HG03457 (cell line): Measurements from ENCODE around the gene PIK3R5.

Experiments
- ATAC-seq: cut with Tn5 transposase; IDR thresholded peaks from one replicate; pipeline ENCODE4 v1.9.1; 2021; ENCODE audit warnings: moderate number of reproducible peaks; ENCODE audit not compliant: unreplicated experiment

Gene PIK3R5

GRCh38 chr17:8900626-8901585 is 64.6 kb downstream of the PIK3R5 start:
- no peak for ATAC-seq

DNA sequence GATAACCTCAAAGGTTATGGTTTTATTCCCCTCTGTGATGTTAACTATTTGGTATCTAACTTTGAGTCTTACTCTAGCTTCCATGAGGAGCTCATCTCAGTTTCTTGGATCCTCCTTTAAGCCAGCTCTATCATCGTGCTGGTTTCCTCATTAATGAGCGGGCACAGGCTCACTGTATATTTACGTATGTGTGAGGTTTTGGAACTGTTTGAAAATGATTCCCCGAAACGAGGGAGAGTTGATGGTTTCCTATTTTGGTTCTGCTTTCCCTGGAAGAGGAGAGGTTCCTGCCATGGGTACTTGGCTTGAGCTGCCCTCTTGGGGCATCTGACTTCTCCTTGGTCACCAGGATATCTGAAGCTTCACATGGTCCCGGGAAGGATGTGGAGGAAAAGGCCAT is 65.3 kb downstream of the PIK3R5 start:
- ATAC-seq, result no peak

DNA sequence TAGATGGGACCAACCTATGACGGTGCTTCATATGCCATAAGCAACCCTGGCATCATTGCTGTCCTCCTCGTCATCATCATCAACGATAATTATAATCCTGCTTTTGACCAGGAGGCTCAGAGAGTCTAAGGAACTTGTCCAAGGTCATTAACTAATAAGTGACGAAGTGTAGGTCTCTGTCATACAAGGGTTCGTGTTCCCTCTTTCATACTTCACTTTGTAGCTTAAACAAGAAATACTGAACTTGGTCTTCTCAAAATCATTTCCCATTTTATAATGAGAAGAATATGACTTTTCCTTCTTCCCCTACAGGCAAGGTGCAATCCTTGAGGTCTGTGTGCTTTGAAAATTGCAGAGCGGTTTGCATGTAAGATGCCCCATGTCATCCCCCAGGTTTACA is 66.9 kb downstream of the PIK3R5 start:
- no peak for ATAC-seq

GRCh38 chr17:8898126-8898525 is 67.4 kb downstream of the PIK3R5 start:
- no peak for ATAC-seq

GRCh38 chr17:8896641-8897635 is 68.6 kb downstream of the PIK3R5 start:
- ATAC-seq, result no peak

DNA sequence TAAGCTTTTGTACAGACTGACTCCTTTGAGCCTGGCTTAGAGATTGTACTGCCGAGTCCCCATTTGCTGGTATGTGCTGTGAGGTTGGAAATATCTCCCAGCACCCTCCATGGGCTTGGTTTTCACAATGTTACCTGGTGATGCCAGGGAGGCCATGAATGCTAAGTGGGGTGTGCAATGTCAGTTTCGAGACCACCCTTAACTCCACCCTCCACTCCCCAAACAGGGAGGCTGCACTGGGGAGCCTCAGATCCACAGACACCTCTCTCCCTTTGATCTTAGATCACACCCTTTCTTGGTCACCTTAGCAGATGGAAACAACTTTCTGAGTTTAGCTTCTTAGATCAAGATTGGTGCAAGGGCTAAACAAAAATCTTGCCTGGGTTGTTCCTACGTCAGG is 69.4 kb downstream of the PIK3R5 start:
- ATAC-seq, result no peak

DNA sequence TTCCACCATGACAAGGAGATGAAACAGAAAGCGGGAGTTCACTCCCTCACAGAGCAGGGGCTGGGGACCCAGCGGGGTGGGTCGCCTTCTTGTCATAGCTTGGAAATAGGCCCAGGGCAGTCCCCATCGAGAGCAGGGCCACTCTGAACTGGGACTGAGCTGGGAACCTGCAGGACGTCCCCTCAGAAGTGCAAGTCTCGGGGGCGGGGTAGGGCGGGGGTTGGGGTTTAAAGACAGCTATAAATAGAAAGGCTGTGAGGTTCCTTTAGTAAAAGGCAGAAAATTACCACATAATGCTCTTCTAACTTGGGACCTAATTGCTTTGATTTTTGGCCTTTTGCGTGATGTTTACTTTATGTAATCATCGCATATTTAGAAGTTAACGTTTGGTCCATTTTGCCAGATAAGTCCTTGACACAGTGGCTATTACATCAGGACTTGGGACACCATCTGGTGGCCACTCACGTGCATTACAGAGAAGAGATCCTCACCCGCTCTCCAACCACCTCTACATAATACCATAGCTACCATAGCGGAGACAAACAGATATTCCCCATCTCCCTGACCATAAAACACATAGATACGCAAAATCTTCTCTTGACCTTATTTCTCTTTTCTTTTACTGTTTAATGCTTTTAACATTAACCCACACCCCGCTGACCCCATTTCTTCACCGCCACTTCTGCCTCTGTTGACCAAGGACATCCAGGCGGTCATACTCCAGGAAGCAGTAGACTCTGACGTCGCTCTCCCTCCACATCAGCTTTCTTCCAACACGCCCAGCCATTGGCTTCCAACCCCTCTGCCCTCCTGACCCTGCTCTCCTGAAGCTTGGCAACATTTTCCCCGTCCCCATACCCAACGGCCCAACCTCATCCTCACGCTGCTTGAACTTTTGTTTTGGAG is 70.6 kb downstream of the PIK3R5 start:
- ATAC-seq, result no peak

GRCh38 chr17:8894202-8894671 is 71.3 kb downstream of the PIK3R5 start:
- ATAC-seq, result no peak

- ATAC-seq, result no peak
Measured at GRCh38 chr17:8893621-8894201, 71.8 kb downstream of the PIK3R5 start.

DNA sequence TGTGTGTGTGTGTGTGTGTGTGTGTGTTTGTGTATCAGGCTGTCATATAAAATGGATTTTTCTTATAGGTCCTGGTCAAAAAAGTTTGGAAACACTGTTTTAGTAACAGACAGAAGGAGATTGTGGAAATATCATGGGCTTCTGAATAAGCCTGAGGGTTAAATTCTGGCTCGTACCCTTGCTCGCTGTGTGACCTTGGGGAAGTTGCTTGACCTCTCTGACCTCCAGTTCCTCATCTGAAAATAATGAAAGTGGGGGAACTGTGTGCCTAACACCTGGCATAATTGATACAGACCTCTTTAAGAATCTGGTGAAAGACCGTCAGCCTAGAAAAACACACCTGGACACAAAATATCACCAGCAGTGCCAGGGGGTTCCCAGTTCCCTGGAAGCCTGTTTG is 72.4 kb downstream of the PIK3R5 start:
- ATAC-seq, result no peak

DNA sequence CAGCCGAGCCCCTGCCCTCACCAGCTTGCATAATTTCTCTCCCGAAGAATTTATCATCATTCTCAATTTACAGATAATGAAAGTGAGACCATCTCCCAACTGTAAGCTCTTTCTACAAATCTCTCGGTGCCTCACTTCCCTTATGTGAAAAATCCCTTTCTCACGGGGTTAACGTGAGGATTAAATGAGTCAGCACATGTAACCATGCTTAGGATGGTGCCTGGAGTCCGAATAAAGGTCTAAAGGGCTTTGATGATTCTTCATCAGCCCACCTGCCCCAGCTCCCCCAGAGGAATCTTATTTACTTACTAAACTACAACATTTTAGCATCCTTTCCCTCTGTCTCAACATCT is 73.2 kb downstream of the PIK3R5 start:
- ATAC-seq, result no peak

GRCh38 chr17:8890671-8891070 is 74.8 kb downstream of the PIK3R5 start:
- ATAC-seq, result no peak

GRCh38 chr17:8889458-8890210 is 75.9 kb downstream of the PIK3R5 start:
- no peak for ATAC-seq

GRCh38 chr17:8888704-8889302 is 76.7 kb downstream of the PIK3R5 start:
- ATAC-seq, result no peak

- ATAC-seq, result no peak
Measured at GRCh38 chr17:8887834-8888703, 77.4 kb downstream of the PIK3R5 start.

GRCh38 chr17:8887301-8887700 is 78.2 kb downstream of the PIK3R5 start:
- no peak for ATAC-seq

GRCh38 chr17:8885967-8886684 is 79.4 kb downstream of the PIK3R5 start:
- no peak for ATAC-seq
